Measurements from ENCODE around the gene ITGA4. TPM values are rescaled to one million over a fixed set of nuclear protein-coding genes. Genes with fewer than 3 reads are reported as not detected.

The ITGA4 gene
- total RNA-seq, 1 experiment from 2014 or later: 4.6 TPM

DNA sequence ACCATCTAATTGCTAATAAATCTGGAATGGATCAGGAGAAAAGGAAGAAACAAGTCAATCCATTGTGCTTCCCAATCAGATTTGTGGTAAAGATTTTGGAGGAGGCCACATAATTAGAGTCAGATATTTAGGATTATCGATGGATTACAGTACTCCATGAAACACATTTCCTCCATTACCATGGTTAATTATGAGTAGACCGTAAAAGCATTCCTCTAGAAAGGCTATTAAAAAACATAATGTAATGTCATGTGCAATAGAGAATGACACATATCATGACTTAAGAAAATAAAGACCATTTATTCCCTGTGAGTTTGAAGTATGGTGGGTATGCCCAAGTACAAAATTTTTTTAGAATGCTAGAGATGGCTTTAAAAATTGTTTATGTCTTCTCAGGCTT lies 96.1 kb downstream of the ITGA4 start:
- Histone ChIP-seq H3K27me3 (replicated peaks; ENCODE audit: insufficient read depth, low read depth, low read length, poor library complexity) (no peaks in the 10 kb centered on the region), H3K27ac (ENCODE audit: low read depth, low read length, poor library complexity, severe bottlenecking) (no peak overlapping the region), H3K4me1 (ENCODE audit: insufficient read depth, low read length, poor library complexity, severe bottlenecking) (peaks cover 14% of the 10 kb centered on the region), H3K9me3 (ENCODE audit: low read depth, low read length, poor library complexity, severe bottlenecking) (no peaks in the 10 kb centered on the region), H3K4me3 (ENCODE audit: low read depth, low read length, poor library complexity, severe bottlenecking) (no peak overlapping the region), H3K36me3 (ENCODE audit: insufficient read depth, low read length, poor library complexity, severe bottlenecking) (no peaks in the 10 kb centered on the region)
- intact Hi-C loops (cut with micrococcal nuclease; ENCODE audit: unreplicated experiment): no loop called here
- TF ChIP-seq CTCF (conservative IDR thresholded peaks at IDR 0.05; ENCODE audit: low read depth, low read length) (no peak), EZH2 (IDR thresholded peaks at IDR 0.05; ENCODE audit: borderline replicate concordance, low read depth, low read length, poor library complexity, severe bottlenecking) (no peak)
- DNase-seq (ENCODE audit: low spot score): peak; percentile 14
- ChIA-PET CTCF (no interaction called here), POLR2A (ENCODE audit: low non-redundant PET) (no interaction called here)
- BruUV-seq (replicated peaks): no TSS peak

DNA sequence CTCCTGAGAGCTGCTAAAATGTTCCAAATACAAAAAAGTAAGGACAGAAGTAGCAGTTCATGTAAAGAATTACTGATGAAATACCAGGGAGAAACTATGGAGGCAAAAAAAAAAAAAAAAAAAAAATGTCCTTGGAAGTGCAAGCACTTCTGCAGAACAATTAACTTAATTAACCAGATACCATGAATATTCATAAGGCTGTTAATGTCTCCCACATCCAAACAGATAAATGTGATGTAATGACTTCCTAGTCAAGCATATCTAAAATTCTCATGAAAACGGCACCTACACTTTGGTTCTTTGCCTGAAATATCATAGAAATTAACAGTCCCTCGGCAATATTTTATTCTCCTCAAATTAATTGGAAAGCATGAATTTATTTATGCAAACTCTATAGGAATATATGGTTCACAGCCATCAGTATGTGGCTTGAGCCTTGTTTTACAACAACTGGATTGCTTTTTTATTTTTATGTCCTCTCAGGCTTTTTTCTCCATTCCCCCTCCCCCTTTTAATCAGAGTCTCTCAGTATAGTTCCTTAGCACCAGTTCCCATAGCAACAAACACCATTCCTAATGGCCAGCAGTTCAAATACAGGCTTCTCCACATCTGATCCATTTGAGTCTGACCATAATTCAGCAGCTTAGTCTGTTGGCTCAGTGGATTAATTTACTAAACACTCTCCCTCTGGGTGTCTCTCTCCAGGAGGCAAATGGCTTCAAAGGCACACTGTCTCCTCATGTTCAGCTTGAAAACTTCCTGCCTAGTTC lies 97.1 kb downstream of the ITGA4 start:
- TF ChIP-seq CTCF (conservative IDR thresholded peaks at IDR 0.05; ENCODE audit: low read depth, low read length): no peak
- TF ChIP-seq EZH2 (IDR thresholded peaks at IDR 0.05; ENCODE audit: borderline replicate concordance, low read depth, low read length, poor library complexity, severe bottlenecking): no peak
- peak; percentile 74 for DNase-seq (ENCODE audit: low spot score)
- Histone ChIP-seq H3K4me3 (ENCODE audit: low read depth, low read length, poor library complexity, severe bottlenecking) (no peak overlapping the region), H3K4me1 (ENCODE audit: insufficient read depth, low read length, poor library complexity, severe bottlenecking) (peaks cover 14% of the 10 kb centered on the region), H3K36me3 (ENCODE audit: insufficient read depth, low read length, poor library complexity, severe bottlenecking) (no peaks in the 10 kb centered on the region), H3K27ac (ENCODE audit: low read depth, low read length, poor library complexity, severe bottlenecking) (no peak overlapping the region), H3K27me3 (replicated peaks; ENCODE audit: insufficient read depth, low read depth, low read length, poor library complexity) (no peaks in the 10 kb centered on the region), H3K9me3 (ENCODE audit: low read depth, low read length, poor library complexity, severe bottlenecking) (no peaks in the 10 kb centered on the region)
- POLR2A ChIA-PET (ENCODE audit: low non-redundant PET): no interaction called here
- CTCF ChIA-PET: no interaction called here
- intact Hi-C loops (cut with micrococcal nuclease; ENCODE audit: unreplicated experiment): no loop called here
- no TSS peak for BruUV-seq (replicated peaks)

DNA sequence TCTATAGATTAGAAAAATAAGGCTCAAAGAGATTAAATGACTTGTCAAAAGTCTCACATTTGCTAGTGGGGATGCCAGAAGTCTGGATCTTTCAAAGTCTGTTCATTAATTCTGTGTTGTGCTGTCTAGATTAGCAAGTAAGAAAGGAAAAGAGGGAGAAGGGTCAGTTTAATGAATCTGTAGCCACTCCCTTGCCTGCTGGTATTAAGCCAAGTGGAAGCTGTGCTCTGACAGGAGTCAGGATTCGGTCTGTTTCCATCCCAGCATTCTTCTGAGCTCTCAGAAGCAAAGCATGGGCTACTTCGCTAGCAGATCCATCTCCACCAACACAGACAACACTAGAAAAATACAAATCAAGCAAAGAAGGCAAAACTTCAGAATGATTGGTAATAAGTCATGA lies 101.2 kb downstream of the ITGA4 start:
- POLR2A ChIA-PET (ENCODE audit: low non-redundant PET): no interaction called here
- Histone ChIP-seq H3K9me3 (ENCODE audit: low read depth, low read length, poor library complexity, severe bottlenecking) (no peaks in the 10 kb centered on the region), H3K4me1 (ENCODE audit: insufficient read depth, low read length, poor library complexity, severe bottlenecking) (peaks cover 12% of the 10 kb centered on the region), H3K27ac (ENCODE audit: low read depth, low read length, poor library complexity, severe bottlenecking) (no peak overlapping the region), H3K27me3 (replicated peaks; ENCODE audit: insufficient read depth, low read depth, low read length, poor library complexity) (no peaks in the 10 kb centered on the region), H3K4me3 (ENCODE audit: low read depth, low read length, poor library complexity, severe bottlenecking) (no peak overlapping the region), H3K36me3 (ENCODE audit: insufficient read depth, low read length, poor library complexity, severe bottlenecking) (no peaks in the 10 kb centered on the region)
- no TSS peak for BruUV-seq (replicated peaks)
- CTCF ChIA-PET: no interaction called here
- intact Hi-C loops (cut with micrococcal nuclease; ENCODE audit: unreplicated experiment): no loop called here
- TF ChIP-seq EZH2 (IDR thresholded peaks at IDR 0.05; ENCODE audit: borderline replicate concordance, low read depth, low read length, poor library complexity, severe bottlenecking) (no peak), CTCF (conservative IDR thresholded peaks at IDR 0.05; ENCODE audit: low read depth, low read length) (no peak)
- no peak for DNase-seq (ENCODE audit: low spot score)

Measured in A673 (cell line).